ENCODE data around the gene TMEM229B.

Gene TMEM229B

GRCh38 chr14:67515386-67516079 lies 27.0 kb upstream of the TMEM229B start:
- no peak for DNase-seq (ENCODE audit: low read depth, low spot score)

DNA sequence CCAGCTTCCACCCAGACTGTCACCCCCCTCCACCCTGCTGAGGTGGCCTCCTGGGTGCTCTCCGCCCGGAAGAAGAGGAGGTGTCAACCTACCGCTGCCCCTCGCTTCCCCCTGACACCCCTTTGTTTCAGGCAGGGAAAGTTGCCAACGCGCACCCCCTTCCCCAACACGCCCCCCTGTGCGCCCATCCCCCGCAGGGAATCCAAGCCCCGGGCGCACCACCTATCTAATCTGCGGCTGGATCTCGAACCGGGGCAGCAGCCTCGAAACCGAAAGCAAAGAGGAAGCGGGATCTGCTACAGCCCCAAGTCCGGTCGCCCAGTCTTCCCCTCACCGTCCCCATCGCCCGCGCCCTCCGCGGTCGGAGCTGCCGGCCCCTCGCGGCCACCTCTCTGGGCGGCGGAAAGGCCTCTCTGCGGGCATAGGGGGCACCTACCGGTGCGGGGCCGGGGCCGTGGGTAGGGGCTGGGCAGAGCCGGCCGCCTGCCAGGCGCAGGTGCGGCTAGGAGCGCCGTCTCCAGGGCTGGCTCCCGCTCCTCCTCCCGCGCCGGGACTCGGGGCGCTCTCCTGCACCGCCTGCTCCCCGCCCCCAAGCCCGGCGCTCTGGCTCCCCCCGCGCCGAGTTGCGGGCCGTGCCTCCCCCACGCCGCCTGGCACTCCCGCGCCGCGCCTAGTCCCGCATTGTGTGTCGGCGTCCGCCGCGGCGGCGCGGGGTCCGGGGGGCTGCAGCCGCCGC lies 26.3 kb upstream of the TMEM229B start:
- no peak for DNase-seq (ENCODE audit: low read depth, low spot score)

DNA sequence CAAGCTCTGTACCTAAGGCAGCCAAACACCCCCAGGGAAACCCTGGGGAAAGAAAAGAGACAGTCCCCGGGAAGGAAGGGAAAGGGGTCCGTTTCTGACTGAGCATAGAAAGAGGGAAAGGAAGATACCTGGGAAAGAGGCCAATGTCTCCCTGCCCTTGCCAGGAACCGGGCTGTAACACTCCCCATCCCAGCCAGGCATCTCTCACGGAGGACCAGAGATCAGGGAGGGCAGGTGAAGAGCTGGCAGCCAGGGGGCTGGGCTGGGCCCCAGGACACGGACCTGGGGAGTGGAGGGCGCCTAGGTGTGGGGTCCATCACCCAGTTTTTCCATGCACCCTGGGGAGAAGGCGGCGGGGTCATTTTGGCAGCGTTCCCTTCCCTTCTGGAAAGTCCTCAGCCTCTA lies 25.7 kb upstream of the TMEM229B start:
- no peak for DNase-seq (ENCODE audit: low read depth, low spot score)

DNA sequence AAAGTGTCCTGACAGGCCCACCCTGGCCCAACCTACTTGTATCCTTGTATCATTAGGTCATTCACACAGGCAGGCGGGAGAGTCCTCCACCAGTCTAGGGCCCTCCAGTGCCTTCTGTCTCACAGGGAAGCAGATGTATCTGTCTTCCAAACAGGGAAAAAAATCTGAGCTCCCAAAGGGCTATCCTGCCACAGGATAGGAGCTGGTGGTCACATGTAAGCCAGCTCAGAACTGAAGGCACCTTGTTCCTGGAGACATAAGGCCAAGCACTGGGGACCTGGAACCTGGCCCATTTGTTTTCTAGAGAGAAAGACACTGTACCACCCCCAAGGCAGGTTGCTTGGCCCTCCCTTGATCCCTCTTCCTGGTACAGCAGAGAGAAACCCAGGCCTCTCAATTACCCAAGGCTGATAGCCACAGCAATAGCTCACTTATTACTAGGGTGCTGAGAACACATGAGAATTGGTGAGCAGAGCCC lies 25.1 kb upstream of the TMEM229B start:
- DNase-seq (ENCODE audit: low read depth, low spot score): no peak

DNA sequence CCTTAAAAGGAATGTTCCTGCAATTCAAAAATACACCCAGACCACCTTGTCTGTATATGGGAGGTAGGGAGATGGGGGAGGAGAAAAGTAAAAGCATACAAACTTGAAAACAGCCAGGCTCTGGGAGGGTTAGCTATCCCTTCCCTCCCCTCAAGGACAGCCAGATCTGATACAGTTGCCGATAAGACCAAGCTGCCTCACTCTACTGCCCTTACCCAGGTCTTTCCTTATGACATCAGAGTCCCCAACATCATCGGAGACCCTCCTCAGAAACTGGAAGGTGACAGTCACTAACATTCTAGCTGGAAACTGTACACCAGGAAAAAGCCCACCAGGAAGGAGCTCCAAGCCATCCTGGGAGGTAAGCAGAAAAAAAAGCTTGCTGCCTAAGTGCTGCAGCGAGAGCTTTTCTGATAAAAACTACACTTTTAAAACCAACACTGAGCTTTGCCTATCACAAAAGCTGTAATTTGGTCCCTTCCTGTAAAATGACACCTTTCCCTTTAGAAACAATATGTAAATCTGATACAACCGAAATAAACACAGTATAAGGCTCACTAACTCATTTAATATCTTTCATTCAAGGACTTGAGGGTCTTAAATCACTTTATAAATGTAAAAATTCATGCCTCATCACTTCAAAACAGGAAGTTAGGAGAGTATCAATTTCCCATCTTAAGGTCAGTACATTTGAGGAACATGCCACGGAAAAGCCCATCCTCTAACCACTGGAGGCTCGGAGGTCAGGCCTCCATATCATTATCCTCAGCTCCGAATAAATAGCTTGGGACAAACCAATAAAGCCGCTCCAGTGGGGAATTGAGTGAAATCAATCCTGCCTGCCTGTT lies 24.2 kb upstream of the TMEM229B start:
- DNase-seq (ENCODE audit: low read depth, low spot score): no peak

DNA sequence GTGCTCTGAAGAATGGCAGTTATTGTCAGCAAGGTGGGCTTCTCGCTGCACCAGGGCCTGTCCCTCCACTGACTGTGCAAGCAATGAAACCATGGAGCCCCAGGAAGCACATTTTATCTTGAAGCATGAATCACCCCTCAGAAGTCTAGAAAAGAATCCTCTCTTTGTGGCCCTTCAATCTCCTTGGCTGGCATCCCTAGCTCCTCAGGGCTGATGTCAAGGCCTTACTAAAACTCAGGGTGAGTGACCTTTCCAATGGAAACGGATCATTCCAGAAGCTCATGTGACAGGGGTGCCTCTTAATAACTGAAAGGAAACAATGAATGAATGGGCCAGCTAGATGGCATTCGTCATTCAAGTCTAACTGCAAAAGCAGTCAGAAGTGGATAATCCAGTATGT lies 22.3 kb upstream of the TMEM229B start:
- DNase-seq (ENCODE audit: low read depth, low spot score): no peak

DNA sequence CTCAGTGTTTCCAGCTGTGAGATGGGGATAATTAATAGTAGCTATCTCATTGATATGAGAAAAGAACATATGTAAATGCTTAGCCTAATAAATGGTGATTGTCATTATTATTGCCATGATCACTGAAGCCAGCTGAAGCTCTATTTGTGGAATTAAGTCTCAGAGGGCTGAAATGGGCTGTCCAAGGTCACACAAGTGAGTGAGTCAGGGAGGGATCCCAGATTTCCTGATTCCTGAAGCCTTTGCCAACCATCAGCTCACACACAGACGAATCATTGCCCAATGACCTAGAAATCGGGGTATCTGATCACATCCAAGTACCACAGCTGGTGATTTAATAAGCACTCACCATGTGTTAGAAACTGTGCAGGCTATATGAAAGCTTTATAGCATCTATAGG lies 21.6 kb upstream of the TMEM229B start:
- DNase-seq (ENCODE audit: low read depth, low spot score): no peak

- no peak for DNase-seq (ENCODE audit: low read depth, low spot score)
Observed at GRCh38 chr14:67508956-67509355, 20.4 kb upstream of the TMEM229B start.

DNA sequence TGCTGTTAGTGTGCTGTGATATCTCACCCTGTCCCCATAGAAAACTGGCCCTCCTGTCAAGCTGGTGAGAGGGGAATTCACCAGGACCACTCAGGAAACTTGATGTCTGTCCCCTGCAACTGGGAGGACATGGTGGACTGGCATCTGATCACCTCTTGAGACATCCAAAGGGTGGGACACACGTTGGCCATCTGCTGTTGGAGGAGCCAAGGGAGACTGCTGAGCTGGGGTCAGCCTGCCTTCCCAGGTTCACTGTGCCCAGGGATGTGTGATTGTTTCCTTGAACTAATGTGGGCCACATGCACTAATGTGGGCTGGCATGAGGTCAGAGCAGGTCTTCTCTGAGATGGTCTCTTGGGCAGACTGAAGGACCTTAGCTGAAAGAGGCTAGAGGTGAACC lies 16.7 kb upstream of the TMEM229B start:
- DNase-seq (ENCODE audit: low read depth, low spot score): no peak

DNA sequence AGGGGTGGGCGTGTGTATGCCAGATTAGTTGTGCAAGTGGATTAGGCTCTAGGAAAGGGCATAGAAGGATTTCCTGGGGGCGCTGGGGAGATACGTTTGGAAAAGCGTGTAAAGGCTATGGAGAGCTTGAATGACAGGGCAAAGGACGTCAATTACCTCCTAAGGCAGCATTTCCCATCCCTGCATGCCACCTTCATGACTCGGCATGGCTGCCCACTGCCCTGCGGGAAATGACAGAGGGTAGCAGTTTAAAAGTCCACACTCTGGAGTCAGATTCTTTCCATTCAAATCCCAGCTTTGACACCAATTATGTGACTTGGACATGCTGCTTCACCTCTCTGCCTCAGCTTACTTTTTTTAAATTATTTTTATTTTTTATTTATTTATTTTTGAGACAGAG lies 14.8 kb upstream of the TMEM229B start:
- no peak for DNase-seq (ENCODE audit: low read depth, low spot score)

DNA sequence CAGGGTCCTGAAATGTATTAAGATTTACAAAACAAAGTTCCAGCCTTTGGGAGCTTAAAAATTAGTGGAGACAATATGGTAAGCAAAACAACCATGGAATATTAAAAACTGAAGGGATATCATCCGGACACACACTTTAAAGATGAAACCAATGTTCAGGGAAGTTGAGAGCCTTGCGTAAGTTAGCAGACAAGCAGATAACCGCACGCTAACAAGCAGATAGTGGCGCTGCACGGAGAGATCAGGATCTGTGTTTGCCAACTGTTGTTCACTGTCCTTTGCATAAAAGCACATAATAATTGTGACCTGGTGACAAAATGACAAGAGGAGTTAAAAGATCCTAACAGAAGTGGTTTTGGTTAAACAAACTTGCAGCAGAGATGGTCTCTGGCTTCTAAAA lies 14.3 kb upstream of the TMEM229B start:
- no peak for DNase-seq (ENCODE audit: low read depth, low spot score)

- no peak for DNase-seq (ENCODE audit: low read depth, low spot score)
Observed at GRCh38 chr14:67501670-67502069, 13.1 kb upstream of the TMEM229B start.

DNA sequence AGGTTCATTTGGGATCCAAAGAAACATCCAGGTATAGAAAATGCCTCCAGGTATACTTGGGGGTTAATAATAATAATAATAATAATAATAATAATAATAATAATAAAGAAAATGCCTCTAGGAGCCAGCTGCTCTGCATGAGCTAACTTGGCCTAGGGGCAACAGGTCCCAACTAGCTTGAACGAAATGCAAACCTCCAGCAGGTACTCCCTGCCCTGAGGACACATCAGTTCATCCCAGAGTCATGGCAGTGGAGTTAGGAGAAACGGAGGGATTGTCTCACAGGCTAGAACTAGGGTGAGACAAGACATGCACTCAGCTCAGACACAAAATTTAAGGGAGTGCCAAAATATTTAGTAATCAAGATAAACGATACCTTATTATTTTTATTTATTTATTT lies 12.5 kb upstream of the TMEM229B start:
- DNase-seq (ENCODE audit: low read depth, low spot score): no peak

DNA sequence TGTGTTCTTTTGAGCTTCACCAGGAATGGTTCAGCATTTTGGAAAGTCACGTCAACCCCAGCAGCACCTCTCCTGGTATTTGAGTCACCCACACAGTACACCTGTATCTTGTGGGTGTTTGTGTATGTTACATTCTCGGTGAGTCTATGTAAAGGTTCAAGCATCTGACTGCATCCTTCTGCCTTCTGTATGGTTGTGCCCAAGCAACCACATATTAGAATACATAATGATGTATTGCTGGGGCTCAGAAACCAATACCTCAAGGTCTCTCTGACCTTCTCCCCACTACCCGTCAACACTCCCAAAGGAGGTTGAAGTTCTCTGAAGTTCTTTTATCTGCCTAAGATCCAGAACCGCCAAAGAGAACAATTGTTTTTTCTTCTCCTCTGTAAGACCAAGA lies 9.2 kb upstream of the TMEM229B start:
- DNase-seq (ENCODE audit: low read depth, low spot score): no peak

GRCh38 chr14:67497216-67497615 lies 8.7 kb upstream of the TMEM229B start:
- no peak for DNase-seq (ENCODE audit: low read depth, low spot score)

DNA sequence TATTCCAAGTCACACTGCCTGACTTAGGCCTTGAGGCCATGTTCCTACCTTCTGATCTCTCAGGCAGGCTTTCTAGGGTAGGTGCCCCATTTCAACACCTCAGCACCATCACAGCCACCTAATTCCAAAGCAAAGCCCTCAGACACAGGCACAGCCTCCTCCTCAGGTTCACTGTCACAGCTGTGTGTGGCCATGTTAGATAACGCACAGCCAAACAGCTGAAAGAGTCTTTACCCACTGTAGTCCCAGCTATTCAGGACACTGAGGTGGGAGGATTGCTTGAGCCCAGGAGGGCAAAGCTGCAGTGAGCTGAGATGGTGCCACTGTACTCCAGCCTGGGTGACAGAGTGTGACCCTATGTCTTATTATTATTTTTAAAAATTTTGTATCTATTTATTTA lies 7.3 kb upstream of the TMEM229B start:
- no peak for DNase-seq (ENCODE audit: low read depth, low spot score)

DNA sequence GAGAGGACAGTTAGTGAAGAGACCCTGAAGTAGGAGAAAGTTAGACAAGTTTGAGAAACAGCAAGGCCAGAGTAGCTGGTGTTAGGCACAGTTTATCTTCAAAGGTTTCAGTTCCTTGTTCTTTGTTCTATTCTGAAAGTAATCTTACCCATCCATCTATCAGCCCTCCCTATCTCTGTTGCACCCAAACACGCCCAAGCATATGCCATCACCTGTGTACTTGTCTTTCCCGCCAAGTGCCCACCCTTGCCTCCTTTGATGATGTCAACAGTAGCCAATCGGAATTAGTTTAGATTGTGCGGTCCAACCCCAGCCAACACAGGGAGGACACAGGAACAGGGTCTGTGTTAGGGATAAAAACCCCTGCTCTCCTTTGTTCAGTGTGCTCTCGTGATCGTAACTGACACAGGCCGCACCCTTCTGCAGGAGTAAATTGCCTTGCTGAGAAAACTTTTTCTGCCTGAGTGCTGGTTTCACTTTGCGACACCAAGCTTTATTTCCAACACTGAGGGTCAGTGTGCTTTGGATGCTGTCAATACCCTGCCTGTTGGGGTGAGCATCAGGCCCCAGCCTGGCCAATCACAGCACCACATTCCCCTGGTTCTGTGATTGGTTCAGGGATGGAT lies 4.7 kb upstream of the TMEM229B start:
- DNase-seq (ENCODE audit: low read depth, low spot score): no peak

- DNase-seq (ENCODE audit: low read depth, low spot score): no peak
Observed at GRCh38 chr14:67492538-67492937, 4.0 kb upstream of the TMEM229B start.

- DNase-seq (ENCODE audit: low read depth, low spot score): no peak
Observed at GRCh38 chr14:67491741-67492507, 3.4 kb upstream of the TMEM229B start.

DNA sequence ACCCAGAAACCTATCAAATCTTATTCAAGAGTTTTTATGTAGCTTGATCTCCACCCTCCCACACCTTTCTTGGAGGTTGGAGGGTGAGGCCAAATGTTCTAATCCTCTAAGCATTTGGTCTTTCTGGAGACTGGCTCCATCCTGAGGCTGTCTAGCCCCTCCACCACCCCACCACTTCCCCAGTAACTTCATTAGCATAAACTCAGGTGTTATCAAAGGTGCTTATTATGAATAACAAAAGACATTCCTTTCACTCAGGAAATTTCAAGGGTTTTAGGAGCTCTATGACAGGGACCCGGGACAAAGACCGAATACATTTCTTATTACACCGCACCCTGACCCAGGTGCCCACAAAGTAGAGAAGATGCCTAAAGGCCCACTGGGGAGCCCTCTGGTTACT lies 2.8 kb upstream of the TMEM229B start:
- no peak for DNase-seq (ENCODE audit: low read depth, low spot score)

DNA sequence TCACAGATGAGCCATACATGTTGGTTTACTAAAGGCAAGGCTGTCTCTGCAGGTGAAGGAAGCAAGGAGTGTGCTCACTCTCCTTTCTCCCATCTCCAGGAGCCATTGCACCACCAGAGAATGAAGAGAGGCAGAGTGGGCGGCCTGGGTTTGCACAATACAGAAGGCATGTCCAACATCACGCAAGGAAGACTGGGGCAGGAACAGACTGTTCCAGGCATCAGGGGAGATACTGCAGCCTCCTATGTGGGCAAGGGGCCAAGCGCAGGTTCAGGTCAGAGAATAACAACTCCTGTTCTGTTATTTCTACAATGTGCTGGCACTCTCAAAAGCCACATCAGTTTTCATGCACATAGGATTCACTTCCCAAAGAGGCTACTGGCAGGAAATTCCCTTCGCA lies 1.7 kb upstream of the TMEM229B start:
- no peak for DNase-seq (ENCODE audit: low read depth, low spot score)
